SK-MEL-5 (cell line): ENCODE measurements around the gene MAF. TPM values are rescaled to one million over a fixed set of nuclear protein-coding genes. Genes with fewer than 3 reads are reported as not detected.
A peak's percentile ranks its signal among the peaks of the same experiment; 100 is the strongest.

Source experiments
- DNase-seq: peaks from one replicate; pipeline ENCODE4 v3.0.0-alpha.2; 2016; ENCODE audit warnings: low read depth, low spot score
- in situ Hi-C: cut with HindIII; loops from 2 replicates; pipeline ENCODE4 v1.10.0; 2016; ENCODE audit warnings: low sequenced_read_pairs, high pct_unique_total_duplicates, low pct_unique_long_range_greater_than_20kb
- total RNA-seq: library from RNA; depleted of rRNA; stranded (reverse); fragments of >200 nt; shearing (Covaris generic); gene quantifications from 2 replicates; pipeline ENCODE4 v1.2.3, GENCODE V29; 2014

MAF gene
- total RNA-seq, 1 experiment from 2014 or later = 10.2 TPM

- peak; percentile 28 for DNase-seq
- in situ Hi-C loops = no loop called here
Observed at GRCh38 chr16:79621027-79621426, 20.5 kb upstream of the MAF start.

- in situ Hi-C loops = no loop called here
- no peak for DNase-seq
Observed at GRCh38 chr16:79618692-79619050, 18.1 kb upstream of the MAF start.

GRCh38 chr16:79618041-79618691 is 17.6 kb upstream of the MAF start:
- in situ Hi-C loops = no loop called here
- DNase-seq = no peak

- in situ Hi-C loops = no loop called here
Observed at GRCh38 chr16:79613009-79613408, 12.5 kb upstream of the MAF start.

GRCh38 chr16:79612207-79612606 is 11.7 kb upstream of the MAF start:
- in situ Hi-C loops = no loop called here
- no peak for DNase-seq

More at GRCh38 chr16:79613009-79613408, 12.5 kb upstream of the MAF start:
- DNase-seq = no peak

GRCh38 chr16:79610771-79611170 is 10.2 kb upstream of the MAF start:
- no peak for DNase-seq
- in situ Hi-C loops = no loop called here

GRCh38 chr16:79609861-79610260 is 9.3 kb upstream of the MAF start:
- DNase-seq = no peak
- in situ Hi-C loops = no loop called here

GRCh38 chr16:79608976-79609375 is 8.4 kb upstream of the MAF start:
- no peak for DNase-seq
- in situ Hi-C loops = no loop called here

- no peak for DNase-seq
- in situ Hi-C loops = no loop called here
Observed at GRCh38 chr16:79607587-79607986, 7.0 kb upstream of the MAF start.

GRCh38 chr16:79605999-79606398 is 5.5 kb upstream of the MAF start:
- DNase-seq = no peak
- in situ Hi-C loops = no loop called here

GRCh38 chr16:79603055-79603454 is 2.5 kb upstream of the MAF start:
- DNase-seq = no peak
- in situ Hi-C loops = no loop called here

GRCh38 chr16:79602628-79603014 is 2.1 kb upstream of the MAF start:
- in situ Hi-C loops = no loop called here
- DNase-seq = no peak

- peak; percentile 88 for DNase-seq
- in situ Hi-C loops = no loop called here
Observed at GRCh38 chr16:79601931-79602627, 1.5 kb upstream of the MAF start.

- DNase-seq = peak; percentile 37
- in situ Hi-C loops = no loop called here
Observed at GRCh38 chr16:79601092-79601930, 774 bp upstream of the MAF start.

- peak; percentile 50 for DNase-seq
- in situ Hi-C loops = no loop called here
Observed at GRCh38 chr16:79599837-79600637, 500 bp downstream of the MAF start.

GRCh38 chr16:79599256-79599836 is 1.2 kb downstream of the MAF start:
- in situ Hi-C loops = no loop called here
- no peak for DNase-seq

- DNase-seq = peak; percentile 78
Observed at GRCh38 chr16:79598348-79599181, 2.0 kb downstream of the MAF start.

More at GRCh38 chr16:79598348-79599181, 2.0 kb downstream of the MAF start:
- in situ Hi-C loops = no loop called here
